Raji (cell line): ENCODE data around the gene RASSF4.
A peak's percentile ranks its signal among the peaks of the same experiment; 100 is the strongest.

Experiments used
- POLR2A ChIP-seq: IDR thresholded peaks from 2 replicates; pipeline ENCODE4 v1.6.1; 2011; ENCODE audit warnings: low read depth, low read length, control low read depth; ENCODE audit not compliant: insufficient read depth

RASSF4 gene, protein sequence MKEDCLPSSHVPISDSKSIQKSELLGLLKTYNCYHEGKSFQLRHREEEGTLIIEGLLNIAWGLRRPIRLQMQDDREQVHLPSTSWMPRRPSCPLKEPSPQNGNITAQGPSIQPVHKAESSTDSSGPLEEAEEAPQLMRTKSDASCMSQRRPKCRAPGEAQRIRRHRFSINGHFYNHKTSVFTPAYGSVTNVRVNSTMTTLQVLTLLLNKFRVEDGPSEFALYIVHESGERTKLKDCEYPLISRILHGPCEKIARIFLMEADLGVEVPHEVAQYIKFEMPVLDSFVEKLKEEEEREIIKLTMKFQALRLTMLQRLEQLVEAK

DNA sequence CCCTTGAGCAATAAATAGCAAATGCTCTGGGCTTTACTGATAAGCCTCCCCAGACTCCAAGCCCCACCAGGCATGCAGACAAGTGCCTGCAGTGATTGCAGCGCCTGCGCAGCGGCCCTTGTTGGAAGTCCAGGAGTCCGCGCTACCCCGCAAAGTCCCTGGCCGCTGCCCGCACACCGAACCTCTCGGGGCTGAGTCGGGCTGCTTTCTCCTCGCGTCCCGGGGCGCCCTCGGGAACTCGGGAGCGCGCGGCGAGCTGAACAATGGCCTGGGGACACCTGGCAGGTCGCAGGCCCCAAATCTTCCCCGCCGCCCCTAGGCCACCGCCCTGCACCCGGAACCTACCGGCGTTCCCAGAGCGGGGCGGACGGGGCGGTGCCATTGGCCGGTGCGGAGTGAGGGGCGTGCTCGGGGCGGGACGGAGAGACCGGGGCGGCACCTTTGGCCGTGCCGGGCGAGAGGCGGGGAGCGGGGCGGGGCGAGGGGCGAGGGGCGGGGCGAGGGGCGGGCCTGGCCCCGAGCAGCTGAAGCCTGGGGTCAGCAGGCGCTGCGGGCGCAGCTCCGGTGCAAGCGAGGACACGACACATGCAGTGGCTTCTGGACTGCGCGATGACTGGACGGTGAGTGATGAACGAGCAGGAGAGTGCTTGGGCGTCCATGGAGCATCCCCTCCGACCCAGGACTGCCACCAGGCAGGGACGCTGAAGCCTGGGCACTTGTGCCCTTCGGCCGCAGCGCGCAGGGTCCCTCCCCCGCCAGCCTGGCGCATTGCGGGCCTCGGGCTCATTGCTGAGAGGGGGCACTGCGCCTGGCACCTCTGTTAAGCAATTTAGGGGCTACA is at the start of gene RASSF4:
TSS of gene RASSF4 (plus strand) at position 556 of the 841 bp plus-strand sequence. CDS start 10,401 bp downstream, outside the sequence.
- TF ChIP-seq POLR2A: peak; percentile 86

DNA sequence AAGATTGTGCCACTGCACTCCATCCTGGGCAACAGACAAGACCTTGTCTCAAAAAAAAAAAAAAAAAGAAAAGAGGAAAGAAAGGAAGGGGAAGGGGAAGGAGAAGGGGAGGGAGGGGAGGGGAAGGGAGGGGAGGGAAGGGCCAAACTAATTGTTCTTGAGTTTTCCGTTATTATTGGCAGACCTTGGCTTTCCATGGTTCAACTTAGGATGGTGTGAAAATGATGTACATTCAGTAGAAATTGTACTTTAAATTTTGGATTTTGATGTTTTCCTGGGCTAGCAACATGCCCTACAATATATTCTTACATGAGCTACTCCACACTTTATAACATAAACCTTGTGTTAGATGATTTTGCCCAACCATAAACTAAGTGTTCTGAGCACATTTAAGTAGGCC is 49.7 kb upstream of the RASSF4 start:
- no peak for TF ChIP-seq POLR2A

DNA sequence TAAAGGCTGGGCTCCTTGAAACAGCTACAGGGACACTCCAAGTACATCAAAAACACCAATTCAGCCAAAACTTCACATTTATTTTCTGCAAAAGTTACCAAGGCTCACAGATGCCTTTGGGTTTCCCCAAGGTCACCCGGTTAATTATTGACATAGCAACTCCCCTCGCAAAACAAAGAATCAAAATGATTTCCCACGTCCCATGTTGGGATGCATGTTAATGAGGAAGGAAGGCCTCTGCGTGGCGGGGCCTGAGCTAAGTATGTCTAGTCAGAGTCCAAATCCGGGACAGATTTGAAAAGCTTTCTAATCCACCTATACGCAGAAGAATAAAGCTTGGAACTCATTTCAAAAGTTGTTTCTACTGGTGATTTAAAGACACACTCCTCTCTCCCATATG is 49.0 kb upstream of the RASSF4 start:
- TF ChIP-seq POLR2A: no peak

DNA sequence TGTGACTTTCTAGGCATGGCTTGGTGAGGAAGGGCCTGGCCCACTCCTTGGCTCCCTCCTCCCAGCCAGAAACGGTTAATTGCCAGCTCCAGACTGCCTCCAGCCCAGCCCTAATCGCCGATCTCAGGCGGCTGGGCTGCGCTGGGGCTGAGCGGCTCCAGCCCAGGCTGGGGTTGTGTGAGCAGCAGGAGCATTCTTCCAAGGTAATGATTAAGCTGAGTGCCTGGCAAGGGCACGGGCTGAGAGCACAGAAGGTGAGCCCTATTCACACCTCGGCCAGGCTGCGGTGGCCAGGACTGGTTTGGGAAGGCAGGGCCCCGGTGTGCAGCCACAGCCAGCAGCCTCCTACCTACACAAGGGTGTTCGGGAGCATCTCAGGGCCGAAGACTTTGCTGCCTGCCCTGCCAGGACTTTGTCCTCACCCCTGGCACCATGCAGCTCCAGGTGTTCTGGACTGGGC is 48.5 kb upstream of the RASSF4 start, which contains the start of gene TMEM72:
TSS of gene TMEM72 (plus strand) at position 257 of the 460 bp plus-strand sequence. CDS start at position 433, 176 bp downstream.
- no peak for TF ChIP-seq POLR2A

DNA sequence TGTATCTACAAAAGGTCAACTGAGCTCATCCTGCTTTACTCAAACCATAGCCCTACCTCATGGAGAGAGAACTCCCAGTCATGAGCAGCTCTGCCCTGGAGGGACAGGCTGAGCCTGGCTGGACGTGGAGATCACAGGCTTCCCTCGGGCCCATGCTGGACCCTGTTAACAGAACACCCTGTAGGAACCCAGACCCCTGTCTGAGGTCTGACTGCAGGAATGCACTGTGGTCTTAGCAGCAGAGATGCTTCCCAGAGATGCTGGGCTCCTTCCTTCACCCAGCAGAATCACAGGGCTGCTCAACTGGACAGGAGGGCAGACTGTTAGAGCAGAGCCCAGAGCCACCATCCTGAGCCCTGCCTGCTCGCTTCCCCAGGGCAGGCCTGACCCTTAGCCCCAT is 47.7 kb upstream of the RASSF4 start:
- TF ChIP-seq POLR2A: no peak

DNA sequence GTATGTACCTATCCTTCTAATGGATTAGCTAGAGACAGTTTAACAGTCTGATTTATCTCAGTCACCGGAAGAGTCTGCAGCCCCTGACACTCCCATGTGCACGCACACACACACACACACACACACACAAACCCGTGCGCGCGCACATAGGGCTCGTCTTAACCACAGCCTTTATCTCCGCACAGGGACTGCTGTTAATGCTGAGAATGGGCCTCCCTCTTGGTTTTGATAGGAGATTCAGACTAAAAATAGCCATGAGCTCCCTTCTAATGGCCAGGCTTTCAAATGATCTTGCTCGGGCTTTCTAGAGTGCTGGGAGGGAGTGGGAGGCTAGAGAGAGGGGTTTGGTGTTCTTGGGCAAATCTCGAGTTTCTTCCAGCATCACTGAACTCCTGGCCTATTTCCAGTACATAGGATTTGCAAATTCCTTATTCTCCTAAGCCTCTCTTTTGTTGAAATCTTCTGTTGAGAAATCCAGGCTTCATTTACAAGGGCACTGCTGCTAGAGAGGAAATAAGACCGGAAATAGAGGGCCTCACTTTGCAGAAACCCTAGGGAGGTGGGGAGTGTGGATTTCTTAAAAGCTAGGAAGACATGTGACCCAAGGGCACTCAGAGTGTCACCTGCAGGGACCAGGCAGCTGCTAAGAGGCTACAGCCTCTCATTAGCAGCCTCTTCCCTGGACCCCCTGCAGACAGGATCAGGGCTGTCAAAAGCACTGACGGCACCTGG is 46.1 kb upstream of the RASSF4 start:
- TF ChIP-seq POLR2A: no peak

DNA sequence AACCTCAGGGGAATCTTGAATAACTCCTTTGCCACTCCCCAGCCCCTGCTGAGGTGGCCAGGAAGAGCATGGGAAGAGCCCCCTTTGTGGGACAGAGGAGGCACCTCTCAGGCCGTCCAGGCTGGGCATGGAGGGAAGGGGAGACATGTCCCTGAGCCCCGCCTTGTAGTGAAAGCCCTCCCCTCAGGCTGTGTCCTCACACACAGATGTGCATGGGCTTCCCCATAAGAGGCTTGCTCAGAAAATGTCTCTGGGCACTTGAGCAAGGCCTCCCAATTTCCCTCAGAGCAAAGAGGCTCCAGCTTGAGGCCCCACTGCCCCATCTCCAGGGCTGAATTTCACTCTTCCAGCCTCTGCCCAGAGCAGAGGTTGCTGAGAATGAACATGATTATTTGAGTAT is 44.7 kb upstream of the RASSF4 start:
- TF ChIP-seq POLR2A: no peak

DNA sequence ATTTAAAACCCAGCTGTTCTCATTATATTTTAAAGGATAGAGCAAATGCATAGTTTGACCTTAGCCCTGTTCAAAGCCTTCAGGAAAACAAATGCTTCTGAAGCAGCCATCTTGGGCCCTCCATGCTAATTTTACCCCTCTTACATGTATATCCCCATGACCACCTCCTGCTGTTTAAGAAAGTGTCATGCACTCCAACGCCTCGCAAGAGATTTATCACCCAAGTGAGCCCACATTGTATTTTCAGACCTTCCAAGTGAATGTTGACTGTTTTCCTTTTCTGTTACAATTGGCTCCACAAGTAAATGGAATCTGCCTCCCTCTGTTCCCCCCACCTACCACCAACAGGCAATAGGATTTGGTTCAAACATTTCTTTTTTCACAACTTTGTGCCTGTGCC is 43.2 kb upstream of the RASSF4 start:
- TF ChIP-seq POLR2A: no peak

DNA sequence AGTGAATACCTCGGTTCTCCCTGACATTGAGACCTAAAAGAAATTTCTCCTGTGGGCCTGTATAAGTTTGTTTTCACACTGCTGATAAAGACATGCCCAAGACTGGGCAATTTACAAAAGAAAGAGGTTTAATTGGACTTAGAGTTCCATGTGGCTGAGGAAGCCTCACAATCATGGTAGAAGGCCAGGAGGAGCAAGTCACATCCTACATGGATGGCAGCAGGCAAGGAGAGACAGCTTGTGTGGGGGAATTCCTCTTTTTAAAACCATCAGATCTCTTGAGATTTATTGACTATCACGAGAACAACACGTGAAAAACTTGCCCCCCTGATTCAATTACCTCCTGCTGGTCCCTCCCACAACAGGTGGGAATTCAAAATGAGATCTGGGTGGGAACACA is 41.8 kb upstream of the RASSF4 start:
- no peak for TF ChIP-seq POLR2A

DNA sequence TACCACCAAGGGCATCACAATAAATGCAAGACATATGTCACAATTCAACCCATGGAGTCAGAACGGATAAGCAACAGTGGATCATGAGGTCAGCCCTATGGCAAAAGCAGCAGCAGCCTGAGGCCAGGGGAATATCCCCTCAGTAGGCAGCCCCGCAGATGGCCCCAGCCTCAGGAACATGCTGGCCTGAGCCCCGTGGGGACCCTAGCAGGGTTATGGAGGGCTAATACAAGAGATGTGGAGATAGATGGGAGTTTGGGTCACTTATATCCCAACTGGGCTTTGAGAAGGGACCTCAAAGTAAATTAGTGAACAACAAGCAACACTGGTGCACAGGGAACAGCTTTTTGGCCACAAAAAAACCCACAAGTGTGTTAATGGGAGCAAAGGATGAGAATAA is 39.4 kb upstream of the RASSF4 start:
- TF ChIP-seq POLR2A: no peak

DNA sequence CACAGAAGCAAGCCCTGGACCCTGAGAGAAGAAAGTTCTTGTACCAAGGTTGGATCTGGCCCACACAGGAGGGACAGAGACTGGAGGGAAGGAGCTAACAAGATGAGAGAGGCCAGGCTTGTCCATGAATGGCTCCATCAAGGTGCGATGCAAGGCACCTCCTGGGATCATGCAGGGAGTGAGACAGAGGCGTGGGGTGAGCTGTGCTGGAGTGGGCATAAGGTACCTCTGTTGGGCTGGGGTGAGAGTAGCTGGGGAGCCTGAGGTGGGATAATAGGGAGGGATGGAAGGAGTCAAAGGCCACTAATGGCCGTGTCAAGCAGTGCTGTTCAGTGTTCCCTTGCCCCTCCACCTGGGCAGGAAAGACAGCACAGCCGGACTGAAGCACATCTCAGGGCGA is 38.5 kb upstream of the RASSF4 start:
- no peak for TF ChIP-seq POLR2A

DNA sequence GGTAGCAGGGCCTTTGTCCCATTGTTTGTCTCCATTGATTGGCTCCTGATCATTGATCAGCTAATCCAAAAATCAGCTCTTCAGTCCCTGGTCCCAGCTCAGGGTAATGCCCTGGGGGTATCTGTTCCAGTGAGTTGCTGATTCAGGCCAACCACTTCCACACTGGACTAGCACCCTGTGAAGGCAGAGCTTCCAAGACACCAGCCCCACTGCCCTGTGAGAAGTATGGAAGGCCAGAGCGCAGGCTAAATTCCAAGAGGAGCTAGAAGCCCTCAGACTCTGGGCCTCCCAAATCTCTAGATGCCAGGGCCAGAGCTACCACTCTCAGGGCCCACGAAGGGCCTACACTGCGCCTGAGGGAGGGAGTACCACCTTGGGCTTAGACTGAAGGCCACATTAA is 38.1 kb upstream of the RASSF4 start:
- TF ChIP-seq POLR2A: no peak

DNA sequence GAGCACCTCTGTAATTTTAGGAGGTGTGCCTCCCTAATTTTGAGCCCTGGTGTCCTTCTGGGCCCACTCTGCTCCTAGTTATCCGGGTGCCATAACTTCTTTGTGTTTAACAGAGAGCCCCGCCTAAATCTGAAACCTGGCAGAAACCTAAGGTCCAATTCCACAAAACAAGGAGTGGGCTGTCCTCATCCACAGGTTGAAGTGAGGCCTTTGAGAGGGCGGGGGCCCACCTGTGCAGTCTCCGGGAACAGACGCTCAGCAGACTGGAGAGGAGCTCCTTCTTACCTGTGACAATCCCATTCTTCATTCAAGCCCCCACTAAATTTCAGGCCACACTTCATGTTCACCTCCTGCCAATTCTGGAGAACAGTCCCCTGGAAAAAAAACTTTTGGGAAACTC is 37.6 kb upstream of the RASSF4 start:
- TF ChIP-seq POLR2A: no peak

DNA sequence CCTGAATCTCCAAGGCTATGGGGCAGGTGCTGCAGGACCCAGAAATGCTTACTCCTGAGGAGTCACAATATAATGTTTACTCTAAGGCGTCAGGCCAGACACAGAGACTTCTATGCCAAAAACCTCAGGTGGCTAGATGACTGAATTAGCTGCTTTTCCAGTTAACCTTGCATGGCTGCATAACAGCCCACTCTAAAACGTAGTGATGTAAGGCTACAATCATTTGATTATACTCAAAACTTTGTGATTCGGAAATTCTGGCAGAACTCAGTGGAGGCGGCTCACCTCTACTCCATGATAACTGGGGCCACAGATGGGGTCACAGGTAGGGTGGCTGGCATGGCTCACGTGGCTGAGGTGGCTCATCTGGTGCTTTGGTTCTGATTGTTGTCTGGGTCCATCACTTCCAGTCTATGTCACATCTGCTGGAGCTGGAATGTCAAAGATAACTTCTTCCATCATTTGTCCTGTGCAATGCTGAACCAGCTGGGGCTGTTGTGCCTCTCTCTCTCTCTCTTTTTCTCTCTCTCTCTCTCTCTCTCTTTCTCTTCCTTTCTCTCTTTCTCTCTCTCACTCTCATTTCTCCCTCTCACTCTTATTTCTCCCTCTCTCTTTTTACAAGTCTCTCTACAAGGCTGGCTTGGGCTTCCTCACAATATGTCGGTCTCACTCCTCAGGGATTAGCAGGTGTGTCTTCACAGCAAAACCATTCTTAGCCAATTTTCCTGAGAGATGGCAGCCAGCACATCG is 36.6 kb upstream of the RASSF4 start:
- TF ChIP-seq POLR2A: no peak

DNA sequence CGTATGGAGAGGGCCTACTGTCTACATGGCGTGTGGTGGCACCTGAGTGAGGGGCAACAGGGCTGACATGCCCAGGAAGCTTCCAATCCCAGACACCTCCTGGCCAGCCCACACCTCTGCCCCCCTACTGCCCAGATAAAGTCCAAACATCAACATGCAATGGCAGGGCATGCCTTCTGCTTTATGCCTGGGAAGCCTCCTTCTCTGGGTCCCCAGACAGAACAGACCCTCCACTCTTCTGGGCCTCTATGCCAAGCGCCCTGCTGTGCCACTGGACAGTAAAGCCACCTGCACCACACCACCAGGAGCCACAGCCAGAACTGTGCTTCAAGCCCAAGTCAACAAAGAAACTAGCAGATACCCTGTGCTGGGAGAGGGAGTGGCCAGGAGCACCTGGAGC is 36.0 kb upstream of the RASSF4 start:
- no peak for TF ChIP-seq POLR2A
